Left lung (tissue), 10 donors: ENCODE measurements around the gene SAV1. TPM values are rescaled to one million over a fixed set of nuclear protein-coding genes. Genes with fewer than 3 reads are reported as not detected.

Experiments
- ATAC-seq: fragments of 200-7000 bp; cut with Tn5 transposase; one replicate; pipeline ENCODE4 v1.9.1; 2020; ENCODE audit warnings: moderate library complexity
- DNase-seq, 4 donors: peaks; one replicate each; pipeline ENCODE4 v3.0.0-alpha.2; 2013 to 2020
- H3K27ac ChIP-seq, 2 donors: fragments of 200-600 bp; sonication (generic) in 1 of 2; one replicate each; pipeline versions ENCODE4 v1.5.0 to v1.8.0; 2020 to 2021
- H3K27me3 ChIP-seq, 2 donors: fragments of 200-600 bp; sonication (generic) in 1 of 2; one replicate each; pipeline versions ENCODE4 v1.5.0 to v1.8.0; 2020 to 2021
- H3K36me3 ChIP-seq, 2 donors: fragments of 200-600 bp; sonication (generic) in 1 of 2; one replicate each; pipeline versions ENCODE4 v1.5.0 to v1.8.0; 2020 to 2021
- H3K4me1 ChIP-seq, 2 donors: fragments of 200-600 bp; one replicate each; pipeline ENCODE4 v1.8.0; 2021
- H3K4me3 ChIP-seq, 2 donors: fragments of 200-600 bp; sonication (generic) in 1 of 2; one replicate each; pipeline versions ENCODE4 v1.5.0 to v1.8.0; 2020 to 2021; ENCODE audit warnings: mild to moderate bottlenecking in 1 of 2
- H3K9me3 ChIP-seq, 2 donors: fragments of 200-600 bp; sonication (generic) in 1 of 2; one replicate each; pipeline versions ENCODE4 v1.5.0 to v1.8.0; 2020 to 2021
- CTCF ChIP-seq, 2 donors: fragments of 200-600 bp; sonication (generic) in 1 of 2; IDR thresholded peaks; one replicate each; pipeline versions ENCODE4 v1.5.0 to v1.8.0; 2021; ENCODE audit warnings: antibody characterized with exemption in 2 of 2
- intact Hi-C, 2 donors: fragments of 100-400 bp; cut with DNase I; formaldehyde crosslinking; loops; one replicate each; pipeline versions ENCODE4 v1.11.2 to v1.14.2; 2022
- polyA plus RNA-seq, 6 donors: library from polyadenylated mRNA; unstranded; fragments of 120-200 nt; gene quantifications; one replicate each; pipeline ENCODE4 v1.2.1, GENCODE V29; 2013; ENCODE audit not compliant: insufficient read length in 6 of 6
- total RNA-seq, 2 donors: library from RNA; stranded (reverse); fragmentation: NEBNext Ultra II Directional; extraction: Animal tissue kit (Norgen Biotek cat#: 25700); gene quantifications; one replicate each; pipeline ENCODE4 v1.2.1, GENCODE V29; 2021
- donor health status: DM: no; HTN: yes; CAD: no.
- donor health status: DM: no; HTN: no; CAD: no.

Gene SAV1
- total and polyA plus RNA-seq, 8 donors, result 28.2 to 43.9 (median 38.1) TPM

- TF ChIP-seq CTCF (IDR thresholded peaks at IDR 0.05), result no peak
- H3K36me3 ChIP-seq, result no peaks in the 10 kb centered on the region
- intact Hi-C loops, result loop anchor here in 1 of 2 donors (10.0 kb wide), 1 partner anchor 169 kb away; no protein-coding TSS in a partner anchor
- DNase-seq (peak in 1 of 4 donors; percentile 24), ATAC-seq (no peak)
- H3K27me3 ChIP-seq, result no peaks in the 10 kb centered on the region
- no peaks in the 10 kb centered on the region for H3K4me1 ChIP-seq
- H3K9me3 ChIP-seq, result no peaks in the 10 kb centered on the region
- H3K27ac ChIP-seq, result no peak overlapping the region
- H3K4me3 ChIP-seq, result no peak overlapping the region
Measured at GRCh38 chr14:50605766-50606165, 62.3 kb downstream of the SAV1 start.

- H3K9me3 ChIP-seq, result no peaks in the 10 kb centered on the region
- intact Hi-C loops, result loop anchor here in 1 of 2 donors (10.0 kb wide), 1 partner anchor 171 kb away; no protein-coding TSS in a partner anchor
- no peak for TF ChIP-seq CTCF (IDR thresholded peaks at IDR 0.05)
- DNase-seq (no peak), ATAC-seq (no peak)
- H3K4me3 ChIP-seq, result no peak overlapping the region
- no peaks in the 10 kb centered on the region for H3K27me3 ChIP-seq
- H3K4me1 ChIP-seq, result no peaks in the 10 kb centered on the region
- no peak overlapping the region for H3K27ac ChIP-seq
- H3K36me3 ChIP-seq, result no peaks in the 10 kb centered on the region
Measured at GRCh38 chr14:50603565-50603964, 64.5 kb downstream of the SAV1 start.

GRCh38 chr14:50602035-50602434 is 66.1 kb downstream of the SAV1 start:
- Histone ChIP-seq H3K27ac (no peak overlapping the region), H3K9me3 (no peaks in the 10 kb centered on the region), H3K4me3 (no peak overlapping the region), H3K36me3 (no peaks in the 10 kb centered on the region), H3K4me1 (no peaks in the 10 kb centered on the region), H3K27me3 (no peaks in the 10 kb centered on the region)
- ATAC-seq, result no peak
- no peak for TF ChIP-seq CTCF (IDR thresholded peaks at IDR 0.05)
- intact Hi-C loops, result loop anchor here in 1 of 2 donors (10.0 kb wide), 1 partner anchor 173 kb away; no protein-coding TSS in a partner anchor
- no peak for DNase-seq

GRCh38 chr14:50601394-50601793 is 66.7 kb downstream of the SAV1 start:
- intact Hi-C loops, result loop anchor here in 1 of 2 donors (10.0 kb wide), 1 partner anchor 173 kb away; no protein-coding TSS in a partner anchor

GRCh38 chr14:50600849-50601248 is 67.3 kb downstream of the SAV1 start:
- DNase-seq (peak in 1 of 4 donors; percentile 34), ATAC-seq (peak; percentile 76)
- Histone ChIP-seq H3K9me3 (no peaks in the 10 kb centered on the region), H3K27me3 (no peaks in the 10 kb centered on the region), H3K4me3 (no peak overlapping the region), H3K4me1 (no peaks in the 10 kb centered on the region), H3K27ac (no peak overlapping the region), H3K36me3 (no peaks in the 10 kb centered on the region)
- no peak for TF ChIP-seq CTCF (IDR thresholded peaks at IDR 0.05)
- intact Hi-C loops, result loop anchor here in 1 of 2 donors (10.0 kb wide), 1 partner anchor 174 kb away; no protein-coding TSS in a partner anchor

More at GRCh38 chr14:50601394-50601793, 66.7 kb downstream of the SAV1 start:
- H3K4me1 ChIP-seq, result no peaks in the 10 kb centered on the region
- ATAC-seq (no peak), DNase-seq (no peak)
- no peak overlapping the region for H3K27ac ChIP-seq
- no peaks in the 10 kb centered on the region for H3K9me3 ChIP-seq
- H3K36me3 ChIP-seq, result no peaks in the 10 kb centered on the region
- H3K4me3 ChIP-seq, result no peak overlapping the region
- no peak for TF ChIP-seq CTCF (IDR thresholded peaks at IDR 0.05)
- H3K27me3 ChIP-seq, result no peaks in the 10 kb centered on the region
